ENCODE measurements around the gene CACNG4.

Gene CACNG4

GRCh38 chr17:66944351-66945146 is 20.0 kb upstream of the CACNG4 start:
- DNase-seq (ENCODE audit: low spot score): peak; percentile 18

GRCh38 chr17:66945147-66945835 is 19.2 kb upstream of the CACNG4 start:
- no peak for DNase-seq (ENCODE audit: low spot score)

GRCh38 chr17:66946251-66946650 is 18.3 kb upstream of the CACNG4 start:
- DNase-seq (ENCODE audit: low spot score): no peak

- DNase-seq (ENCODE audit: low spot score): no peak
Measured at GRCh38 chr17:66947311-66947710, 17.2 kb upstream of the CACNG4 start.

- no peak for DNase-seq (ENCODE audit: low spot score)
Measured at GRCh38 chr17:66948061-66948750, 16.3 kb upstream of the CACNG4 start.

- DNase-seq (ENCODE audit: low spot score): no peak
Measured at GRCh38 chr17:66949501-66949900, 15.0 kb upstream of the CACNG4 start.

GRCh38 chr17:66950325-66950724 is 14.2 kb upstream of the CACNG4 start:
- DNase-seq (ENCODE audit: low spot score): no peak

- DNase-seq (ENCODE audit: low spot score): no peak
Measured at GRCh38 chr17:66950886-66951604, 13.5 kb upstream of the CACNG4 start.

GRCh38 chr17:66951605-66951953 is 12.9 kb upstream of the CACNG4 start:
- DNase-seq (ENCODE audit: low spot score): no peak

- peak; percentile 96 for DNase-seq (ENCODE audit: low spot score)
Measured at GRCh38 chr17:66952031-66952524, 12.4 kb upstream of the CACNG4 start.

GRCh38 chr17:66952681-66953629 is 11.6 kb upstream of the CACNG4 start:
- no peak for DNase-seq (ENCODE audit: low spot score)

- no peak for DNase-seq (ENCODE audit: low spot score)
Measured at GRCh38 chr17:66953630-66954020, 10.9 kb upstream of the CACNG4 start.

GRCh38 chr17:66954632-66955031 is 9.9 kb upstream of the CACNG4 start:
- no peak for DNase-seq (ENCODE audit: low spot score)

- no peak for DNase-seq (ENCODE audit: low spot score)
Measured at GRCh38 chr17:66955821-66956220, 8.7 kb upstream of the CACNG4 start.

- DNase-seq (ENCODE audit: low spot score): no peak
Measured at GRCh38 chr17:66956941-66957340, 7.6 kb upstream of the CACNG4 start.

- no peak for DNase-seq (ENCODE audit: low spot score)
Measured at GRCh38 chr17:66957343-66957742, 7.2 kb upstream of the CACNG4 start.

GRCh38 chr17:66957951-66958579 is 6.4 kb upstream of the CACNG4 start:
- DNase-seq (ENCODE audit: low spot score): no peak

GRCh38 chr17:66959641-66960375 is 4.7 kb upstream of the CACNG4 start:
- no peak for DNase-seq (ENCODE audit: low spot score)

GRCh38 chr17:66960613-66961012 is 3.9 kb upstream of the CACNG4 start:
- no peak for DNase-seq (ENCODE audit: low spot score)

GRCh38 chr17:66963521-66963908 is 992 bp upstream of the CACNG4 start:
- no peak for DNase-seq (ENCODE audit: low spot score)
